Measurements from ENCODE around the gene RAB11FIP5.
"Not testable (repeated sequence)": the region's sequence is repeated elsewhere in the genome, so short reads cannot be mapped to it uniquely, and the experiment has no call there.

RAB11FIP5 gene

DNA sequence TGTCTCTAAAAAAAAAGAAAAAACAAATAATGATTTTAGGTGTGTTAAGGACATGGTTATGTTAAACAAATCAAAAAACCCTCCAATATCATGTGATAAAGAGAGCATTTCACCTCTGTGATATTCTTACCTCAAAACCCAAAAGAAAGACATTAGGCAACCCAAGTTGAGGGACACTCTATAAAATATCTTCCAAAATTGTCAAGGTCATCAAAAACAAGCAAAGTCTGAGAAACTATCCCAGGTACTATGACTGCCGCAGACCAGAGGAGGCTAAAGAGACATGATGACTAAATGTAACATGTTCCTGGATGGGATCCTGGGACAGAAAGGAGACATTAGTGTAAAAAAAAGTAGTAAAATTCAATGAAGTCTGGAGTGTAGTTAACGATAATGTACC, 45.7 kb downstream of the RAB11FIP5 start:
- no peak for DNase-seq

DNA sequence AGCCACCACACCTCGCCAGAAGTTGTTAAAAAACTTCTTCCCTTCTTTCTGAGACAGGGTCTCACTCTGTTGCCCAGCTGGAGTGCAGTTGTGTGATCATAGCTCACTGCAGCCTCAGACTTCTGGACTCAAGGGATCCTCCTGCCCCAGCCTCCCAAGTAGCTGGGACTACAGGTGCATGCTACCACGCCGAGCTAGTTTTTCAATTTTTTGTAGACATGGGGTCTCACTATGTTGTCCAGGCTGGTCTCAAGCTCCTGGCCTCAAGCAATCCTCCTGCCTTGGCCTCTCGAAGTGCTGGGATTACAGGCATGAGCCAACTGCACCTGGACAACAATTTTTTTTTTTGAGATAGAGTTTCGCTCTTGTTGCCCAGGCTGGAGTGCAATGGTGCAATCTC, 47.7 kb downstream of the RAB11FIP5 start:
- not testable (repeated sequence) for DNase-seq

DNA sequence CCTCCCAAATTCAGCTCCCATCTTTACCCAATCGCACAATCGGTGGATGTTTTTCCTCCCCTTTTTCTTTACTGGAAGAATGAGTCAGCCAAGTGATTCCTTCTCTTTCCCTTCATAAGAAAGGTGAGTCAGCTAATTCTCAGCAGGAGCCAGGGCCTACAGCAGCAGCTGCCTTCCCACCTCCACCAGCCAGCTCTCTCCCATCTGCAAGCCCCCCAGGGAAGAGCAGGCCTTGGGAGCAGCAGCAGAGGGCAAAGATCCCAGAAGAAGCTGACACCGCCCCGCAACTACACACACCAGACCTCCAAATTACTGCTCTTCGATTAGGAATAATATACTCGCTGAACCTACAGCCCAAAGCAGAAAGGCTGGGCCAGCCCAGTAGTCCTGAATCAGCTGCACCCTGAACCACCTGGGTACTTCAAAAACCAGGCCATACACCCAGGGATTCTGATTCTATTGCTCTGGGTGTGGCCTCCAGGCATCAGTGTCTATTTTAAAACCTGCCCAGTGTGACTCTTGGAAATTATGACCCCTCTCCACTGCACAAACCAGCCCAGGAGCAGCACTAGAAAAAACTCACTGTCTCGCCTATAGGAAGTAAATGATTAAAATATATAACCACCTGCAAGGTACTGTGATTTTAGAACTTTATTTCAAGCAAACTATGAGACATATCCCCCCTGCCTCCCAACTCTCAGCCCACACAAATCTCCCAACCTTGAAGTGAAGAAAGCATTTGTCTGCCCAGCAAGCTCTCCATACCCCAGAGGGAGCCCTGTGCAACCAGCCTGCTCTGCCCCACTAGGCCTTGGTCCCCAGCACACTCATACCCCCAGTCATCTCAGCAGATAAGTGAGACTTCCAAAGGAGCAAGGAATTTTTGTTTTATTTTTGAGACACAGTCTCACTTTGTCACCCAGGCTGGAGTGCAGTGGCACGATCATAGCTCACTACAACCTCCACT, 48.6 kb downstream of the RAB11FIP5 start:
- DNase-seq = no peak

DNA sequence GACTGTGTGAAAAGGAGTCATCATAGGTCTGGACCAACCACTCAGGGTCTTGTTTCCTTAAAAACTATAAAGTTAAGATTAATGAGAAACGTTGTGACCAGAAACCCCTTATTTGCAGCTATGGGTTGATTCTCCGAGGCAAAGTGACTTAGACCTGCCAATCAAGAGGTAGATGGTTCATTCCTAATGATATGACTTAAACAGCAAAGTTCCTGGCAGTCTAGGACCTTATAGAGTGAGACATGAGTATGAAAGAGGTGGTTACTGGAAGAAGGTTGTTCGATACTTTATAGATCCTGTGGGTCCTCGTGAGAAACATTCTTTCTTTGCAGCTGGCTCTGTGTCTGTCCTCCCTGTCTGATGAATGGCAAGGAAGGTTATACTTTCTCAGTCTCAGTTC, 49.3 kb downstream of the RAB11FIP5 start:
- DNase-seq = no peak

DNA sequence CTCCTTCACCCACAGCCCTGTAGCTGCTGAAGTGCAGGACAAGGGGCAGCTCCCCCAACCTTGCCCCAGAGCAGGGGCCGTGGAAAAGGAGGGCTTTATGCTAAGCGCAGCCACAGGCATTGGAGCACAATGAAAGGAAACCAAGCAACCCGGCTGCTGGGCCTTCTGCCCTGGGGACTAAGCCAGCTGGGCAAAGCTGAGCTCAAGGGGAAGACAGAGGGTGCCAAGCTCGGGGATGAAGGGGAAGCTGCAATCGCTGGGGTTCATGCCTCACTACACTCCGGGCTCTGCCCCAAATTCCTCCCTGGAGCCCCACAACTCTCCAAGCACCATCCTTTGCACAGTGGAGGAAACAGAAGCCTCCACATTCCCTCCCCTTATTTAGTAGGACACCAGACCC, 53.6 kb downstream of the RAB11FIP5 start:
- no peak for DNase-seq

DNA sequence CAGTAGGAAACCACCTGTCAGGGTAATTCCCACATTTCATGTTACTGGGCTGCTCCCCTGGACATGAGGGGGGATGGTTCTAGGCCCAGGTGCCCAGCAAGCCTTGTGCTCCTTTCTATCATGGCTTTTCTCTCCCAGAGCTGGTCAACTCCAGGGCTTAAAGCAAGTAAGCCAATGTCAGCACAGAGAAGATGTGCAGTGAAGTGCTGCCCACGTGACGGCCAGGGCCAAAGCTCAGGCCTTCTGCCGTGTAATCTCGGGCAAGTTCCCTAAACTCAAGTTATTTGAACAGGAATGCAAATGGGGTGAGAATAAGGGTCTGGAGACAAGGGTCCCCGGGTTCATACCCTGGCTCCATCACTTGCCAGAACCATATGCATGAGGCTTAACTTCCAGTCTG, 57.8 kb downstream of the RAB11FIP5 start:
- no peak for DNase-seq

DNA sequence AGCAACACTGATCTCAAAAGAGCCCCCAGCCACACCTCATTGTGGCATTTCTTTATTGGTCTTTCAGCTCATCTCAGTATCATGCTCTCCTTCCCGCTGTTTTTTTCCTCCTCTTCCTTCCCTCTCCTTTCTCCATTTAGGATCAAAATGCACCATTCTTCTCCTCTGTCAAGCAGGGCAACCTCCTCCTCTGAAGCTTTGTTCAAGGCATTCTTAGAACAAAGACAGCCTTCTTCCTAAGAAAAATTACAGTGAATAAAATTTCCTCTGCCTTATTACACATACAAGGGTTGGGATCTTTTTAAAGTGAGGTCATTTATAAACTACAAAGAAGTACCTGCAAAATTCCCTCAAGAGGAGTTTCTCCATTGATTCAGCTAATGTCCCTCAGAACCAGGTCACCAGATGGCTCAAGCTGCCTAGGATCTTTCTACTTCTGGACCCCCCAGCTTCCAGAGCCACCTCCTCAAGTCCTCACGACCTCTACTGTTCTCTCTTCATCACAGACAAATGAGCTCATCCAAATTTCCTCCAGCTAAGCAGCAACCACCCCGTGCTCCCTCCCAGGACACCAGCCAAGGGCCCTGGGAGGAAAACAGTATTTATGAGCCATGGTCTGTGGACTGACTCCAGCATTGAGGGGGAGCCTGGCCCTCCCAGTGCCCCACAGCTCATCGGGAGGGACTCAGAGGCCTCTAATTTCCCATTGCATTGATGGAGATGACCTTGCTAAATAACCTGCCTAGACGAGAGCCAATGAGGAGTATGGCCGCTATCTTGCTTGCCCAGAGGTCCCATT, 59.2 kb downstream of the RAB11FIP5 start:
- no peak for DNase-seq

DNA sequence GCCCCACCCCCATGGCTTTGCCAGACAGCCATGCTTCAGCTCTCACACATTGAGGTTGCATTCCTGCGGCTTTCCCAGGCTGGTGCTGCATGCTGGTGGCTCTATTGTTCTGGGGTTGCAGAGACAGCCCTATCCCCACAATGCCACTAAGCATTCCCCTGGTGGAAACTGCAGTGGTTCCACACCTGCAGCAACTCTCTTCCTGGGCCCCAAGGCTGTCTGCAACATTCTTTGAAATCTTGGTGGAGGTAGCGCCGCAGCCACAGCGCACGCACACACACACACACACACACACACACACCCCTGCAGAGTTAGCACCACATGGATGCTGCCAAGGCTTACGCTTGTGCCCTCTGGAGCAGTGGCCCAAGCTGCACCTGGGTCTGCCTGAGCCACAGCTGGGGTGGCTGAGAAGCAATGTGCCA, 62.6 kb downstream of the RAB11FIP5 start:
- DNase-seq = no peak

DNA sequence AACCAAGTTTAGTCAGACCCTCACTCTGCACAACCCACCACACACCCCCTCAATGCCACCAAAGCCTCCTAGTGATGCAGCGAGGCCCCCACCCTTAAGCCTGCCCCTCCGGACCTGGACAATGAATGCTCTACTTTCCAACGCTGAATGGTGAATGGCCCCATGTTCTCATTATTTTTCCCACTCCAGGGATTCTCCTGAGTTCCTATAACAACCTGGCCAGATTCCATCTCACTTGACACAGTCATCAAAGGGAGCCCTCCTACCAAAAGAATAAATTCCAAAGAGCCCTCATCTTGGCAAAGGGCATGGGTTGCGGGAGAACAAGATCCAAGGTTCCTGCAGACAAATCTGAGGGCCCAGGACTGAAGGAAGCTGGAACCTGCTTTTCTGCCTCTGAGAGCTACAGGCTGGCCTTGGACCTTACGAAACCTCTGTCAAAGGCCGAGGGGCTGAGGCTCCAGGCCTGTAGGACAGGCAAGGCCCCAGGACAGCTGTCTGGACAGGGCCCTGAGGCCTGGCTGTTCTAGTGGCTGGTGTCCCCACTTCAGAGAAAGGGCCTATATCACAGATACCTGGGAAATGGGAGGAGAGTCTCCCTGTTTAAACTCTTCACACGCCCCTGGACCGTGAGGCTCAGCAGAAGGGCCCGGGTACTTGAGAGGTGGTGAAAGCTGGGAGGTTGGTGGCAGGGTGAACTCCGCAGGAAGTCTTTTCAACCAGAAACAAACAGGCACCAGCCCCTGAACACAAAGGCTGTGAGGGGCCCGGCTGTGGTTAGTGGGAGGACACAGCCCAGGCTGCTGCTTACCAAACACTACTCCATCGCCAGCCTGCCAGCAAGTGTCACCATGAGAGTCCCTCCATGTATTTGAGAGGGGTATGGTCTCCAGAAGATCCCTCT, 68.6 kb downstream of the RAB11FIP5 start:
- no peak for DNase-seq

GRCh38 chr2:73043276-73043675, 69.5 kb downstream of the RAB11FIP5 start:
- DNase-seq = no peak

DNA sequence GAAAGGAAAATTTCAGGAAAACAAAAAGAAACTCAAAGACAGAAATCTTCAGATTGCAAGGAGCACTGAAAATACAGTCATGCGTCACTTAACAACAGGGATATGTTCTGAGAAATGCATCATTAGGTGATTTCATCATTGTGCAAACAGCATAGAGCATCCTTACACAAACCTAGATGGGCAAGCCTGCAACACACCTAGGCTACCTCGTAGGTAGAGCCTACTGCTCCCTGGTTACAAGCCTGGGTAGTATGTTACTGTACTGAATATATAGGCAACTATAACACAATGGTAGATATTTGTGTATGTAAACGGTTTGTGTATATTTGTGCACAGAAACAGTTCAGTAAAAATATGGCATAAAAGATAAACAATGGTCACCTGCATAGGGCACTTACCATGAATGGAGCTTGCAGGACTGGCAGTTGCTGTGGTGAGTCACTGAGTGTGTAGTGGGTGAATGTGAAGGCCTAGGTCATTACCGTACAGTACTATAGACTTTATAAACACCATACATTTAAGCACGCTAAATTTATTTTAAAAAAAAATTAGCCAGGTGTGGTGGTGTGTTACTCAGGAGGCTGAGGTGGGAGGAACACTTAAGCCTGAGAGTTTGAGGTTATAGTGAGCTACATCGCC, 74.7 kb downstream of the RAB11FIP5 start:
- no peak for DNase-seq

GRCh38 chr2:73036766-73037165, 76.0 kb downstream of the RAB11FIP5 start:
- no peak for DNase-seq

GRCh38 chr2:73035899-73036711, 76.6 kb downstream of the RAB11FIP5 start:
- no peak for DNase-seq

- DNase-seq = no peak
These were observed 77.9 kb downstream of the RAB11FIP5 start for GRCh38 chr2:73034661-73035375.

GRCh38 chr2:73033766-73034381, 78.9 kb downstream of the RAB11FIP5 start:
- DNase-seq = no peak

GRCh38 chr2:73033142-73033765, 79.5 kb downstream of the RAB11FIP5 start:
- DNase-seq = no peak

DNA sequence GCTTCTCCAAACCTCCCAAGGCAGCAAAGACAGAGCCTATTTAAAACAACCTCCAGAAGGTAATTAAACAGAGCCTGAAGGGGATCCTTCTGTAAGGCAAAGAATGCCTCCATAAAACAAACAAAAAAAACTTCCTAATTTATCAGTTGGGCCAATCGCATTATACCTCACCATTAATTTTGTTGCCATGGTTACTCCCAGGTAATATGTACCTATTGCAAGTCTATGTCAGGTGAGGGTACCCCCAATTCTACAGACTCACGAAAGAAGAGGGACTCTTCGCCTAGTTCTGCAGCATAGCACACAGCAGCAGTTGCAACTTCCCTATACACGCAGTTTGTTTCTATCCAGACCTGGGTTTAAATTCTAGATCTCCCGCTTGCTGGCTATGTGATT, 80.0 kb downstream of the RAB11FIP5 start:
- no peak for DNase-seq

DNA sequence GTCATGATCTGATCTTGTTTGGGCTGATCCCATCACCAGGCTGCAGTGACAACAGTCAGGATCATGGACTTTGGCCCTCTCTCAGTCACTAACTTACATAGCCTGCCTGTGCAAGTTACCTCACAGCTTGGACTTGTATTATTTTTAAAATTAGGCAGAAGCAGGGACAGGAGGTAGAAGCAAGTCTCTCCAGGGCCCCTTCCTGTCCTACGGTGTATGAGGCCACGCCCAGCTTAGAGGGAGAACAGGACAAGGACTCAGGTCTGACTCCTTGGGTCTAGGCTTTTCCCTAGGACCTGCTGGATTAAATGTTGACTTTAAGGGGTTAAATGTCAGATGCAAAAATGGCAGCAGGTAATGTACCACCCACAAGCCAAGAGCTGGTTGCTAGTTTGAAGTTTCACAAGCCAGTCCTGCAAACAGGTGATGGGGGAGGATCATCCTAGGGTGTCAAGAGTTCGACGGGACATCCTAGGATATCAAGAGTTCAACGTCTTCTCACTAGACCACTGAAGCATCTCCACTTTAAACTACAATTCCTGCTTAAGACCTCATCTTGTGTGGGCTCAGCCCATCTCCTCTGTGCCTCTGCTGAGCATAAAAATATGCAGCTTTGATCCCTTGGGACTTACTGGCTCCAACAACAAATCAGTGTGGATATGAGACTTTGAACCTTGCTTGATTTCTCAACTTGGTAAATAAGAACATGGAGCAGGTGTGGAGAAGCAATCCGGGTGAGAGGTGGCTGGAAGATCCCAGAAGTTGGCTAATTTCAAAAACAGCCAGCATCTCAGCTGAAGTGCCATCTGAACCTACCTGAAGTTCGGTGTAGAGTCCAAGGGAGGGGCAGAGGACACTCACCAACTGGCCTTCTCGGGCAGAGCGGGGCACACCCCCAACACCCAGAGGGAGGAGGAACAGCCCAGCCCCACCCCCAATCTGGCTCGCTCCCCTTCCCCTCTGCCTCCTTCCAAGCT, 80.7 kb downstream of the RAB11FIP5 start:
- DNase-seq = no peak
